GM23338 (cell line): ENCODE results near the gene PIANP. TPM values are rescaled to one million over a fixed set of nuclear protein-coding genes. Genes with fewer than 3 reads are reported as not detected.
"Not testable (repeated sequence)": the region's sequence is repeated elsewhere in the genome, so short reads cannot be mapped to it uniquely, and the experiment has no call there.

Source experiments
- ATAC-seq: fragments of 200-7000 bp; cut with Tn5 transposase; 3 replicates; pipeline ENCODE4 v1.9.1; 2020
- DNase-seq: peaks from one replicate; pipeline ENCODE4 v3.0.0-alpha.2; 2015; ENCODE audit warnings: low spot score
- H2AFZ ChIP-seq: fragments of 200-600 bp; sonication (generic); 2 replicates; pipeline ENCODE4 v1.8.0; 2016; ENCODE audit warnings: antibody characterized with exemption, mild to moderate bottlenecking, moderate library complexity
- H3F3A ChIP-seq: fragments of 200-600 bp; sonication (generic); replicated peaks from 2 replicates; pipeline ENCODE4 v1.8.0; 2017; ENCODE audit warnings: antibody characterized with exemption, mixed run types, low read depth
- H3K27ac ChIP-seq: fragments of 200-600 bp; sonication (generic); 2 replicates; pipeline ENCODE4 v1.6.1; 2016; ENCODE audit warnings: low read depth
- H3K27me3 ChIP-seq: fragments of 200-600 bp; sonication (generic); 2 replicates; pipeline ENCODE4 v1.8.0; 2016; ENCODE audit warnings: mild to moderate bottlenecking, mixed run types, moderate library complexity; ENCODE audit not compliant: insufficient read depth
- H3K36me3 ChIP-seq: fragments of 200-600 bp; sonication (generic); 2 replicates; pipeline ENCODE4 v1.8.0; 2016; ENCODE audit warnings: mild to moderate bottlenecking; ENCODE audit not compliant: insufficient read depth
- H3K4me1 ChIP-seq: fragments of 200-600 bp; sonication (generic); 2 replicates; pipeline ENCODE4 v1.8.0; 2016; ENCODE audit warnings: mild to moderate bottlenecking, moderate library complexity; ENCODE audit not compliant: insufficient read depth
- H3K4me2 ChIP-seq: fragments of 200-600 bp; sonication (generic); 2 replicates; pipeline ENCODE4 v1.7.1; 2017; ENCODE audit warnings: mixed run types
- H3K4me3 ChIP-seq: fragments of 200-600 bp; sonication (generic); 2 replicates; pipeline ENCODE4 v1.6.1; 2016; ENCODE audit warnings: mixed run types
- H3K79me2 ChIP-seq: fragments of 200-600 bp; sonication (generic); replicated peaks from 2 replicates; pipeline ENCODE4 v1.8.0; 2017; ENCODE audit warnings: mild to moderate bottlenecking; ENCODE audit not compliant: insufficient read depth
- H3K9me2 ChIP-seq: fragments of 200-600 bp; sonication (generic); 2 replicates; pipeline ENCODE4 v1.8.0; 2017; ENCODE audit not compliant: insufficient read depth
- H4K20me1 ChIP-seq: fragments of 200-600 bp; sonication (generic); replicated peaks from 2 replicates; pipeline ENCODE4 v1.8.0; 2017; ENCODE audit warnings: mild to moderate bottlenecking; ENCODE audit not compliant: insufficient read depth
- H3K27ac Mint-ChIP-seq: 2 replicates; pipeline ENCODE4 v1.8.0; 2020; ENCODE audit warnings: inconsistent platforms, mild to moderate bottlenecking, moderate library complexity, mixed read lengths
- H3K27me3 Mint-ChIP-seq: 3 replicates; pipeline ENCODE4 v1.8.0; 2022; ENCODE audit warnings: low read depth, mild to moderate bottlenecking, moderate library complexity, mixed read lengths, inconsistent platforms; ENCODE audit not compliant: insufficient read depth, poor library complexity
- H3K36me3 Mint-ChIP-seq: 3 replicates; pipeline ENCODE4 v1.8.0; 2021; ENCODE audit warnings: low read depth, mild to moderate bottlenecking, inconsistent platforms, moderate library complexity, mixed read lengths
- H3K4me1 Mint-ChIP-seq: 3 replicates; pipeline ENCODE4 v1.8.0; 2020; ENCODE audit warnings: mild to moderate bottlenecking, inconsistent platforms, mixed read lengths
- H3K4me3 Mint-ChIP-seq: 3 replicates; pipeline ENCODE4 v1.8.0; 2021; ENCODE audit warnings: moderate library complexity, mild to moderate bottlenecking, inconsistent platforms, mixed read lengths
- H3K9me3 Mint-ChIP-seq: 3 replicates; pipeline ENCODE4 v1.8.0; 2020; ENCODE audit warnings: moderate library complexity, mild to moderate bottlenecking, inconsistent platforms, mixed read lengths
- CREB1 ChIP-seq: fragments of 250-450 bp; sonication (Bioruptor Pico); IDR thresholded peaks from 2 replicates; pipeline ENCODE4 v1.5.0; 2020; ENCODE audit warnings: low read depth, mild to moderate bottlenecking, moderate library complexity
- CTCF ChIP-seq, 2 experiments: fragments of 200-600 bp in 1 of 2; sonication (generic) in 1 of 2; conservative IDR thresholded peaks; 2 replicates each; pipeline versions ENCODE4 v1.5.1 to v1.6.1; 2016 to 2017; ENCODE audit warnings: antibody characterized with exemption in 2 of 2, low read depth in 2 of 2, mild to moderate bottlenecking in 2 of 2, moderate library complexity in 1 of 2
- EZH2phosphoT487 ChIP-seq: fragments of 200-600 bp; sonication (generic); IDR thresholded peaks from one replicate; pipeline ENCODE4 v1.8.1; 2018; ENCODE audit warnings: antibody characterized with exemption; ENCODE audit not compliant: unreplicated experiment
- JUNB ChIP-seq: IDR thresholded peaks from one replicate; pipeline ENCODE4 v1.6.1; 2016; ENCODE audit warnings: antibody characterized with exemption; ENCODE audit not compliant: unreplicated experiment
- NANOG ChIP-seq: IDR thresholded peaks from 2 replicates; pipeline ENCODE4 v1.6.1; 2016; ENCODE audit warnings: antibody characterized with exemption, borderline replicate concordance
- STAT1 ChIP-seq: IDR thresholded peaks from one replicate; pipeline ENCODE4 v1.6.1; 2016; ENCODE audit warnings: antibody characterized with exemption; ENCODE audit not compliant: unreplicated experiment
- ZNF114 ChIP-seq: fragments of 250-450 bp; sonication (Bioruptor Pico); IDR thresholded peaks from 2 replicates; pipeline ENCODE4 v1.5.0; 2020; ENCODE audit warnings: mild to moderate bottlenecking, moderate library complexity
- ZNF331 ChIP-seq: fragments of 250-450 bp; sonication (Bioruptor Pico); IDR thresholded peaks from 2 replicates; pipeline ENCODE4 v1.5.0; 2020; ENCODE audit warnings: low read depth, mild to moderate bottlenecking, moderate library complexity
- polyA plus RNA-seq: library from polyadenylated mRNA; unstranded; fragments of >200 nt; fragmentation: Nextera tagmentation; extraction: Ambion mirVana; gene quantifications from 2 replicates; pipeline ENCODE4 v1.2.1, GENCODE V29; 2016
- total RNA-seq: library from RNA; depleted of rRNA; stranded (reverse); fragments of >200 nt; shearing (Covaris generic); gene quantifications from 2 replicates; pipeline ENCODE4 v1.2.3, GENCODE V29; 2014

PIANP gene
- total and polyA plus RNA-seq, 2 experiments from 2014 or later, result 2.2 to 6.4 TPM

GRCh38 chr12:6708960-6709394, 8.4 kb upstream of the PIANP start (continued):
- TF ChIP-seq ZNF331 (CRISPR knock-in tag), result no peak
- TF ChIP-seq NANOG, result no peak
- TF ChIP-seq EZH2phosphoT487, result no peak
- no peak for TF ChIP-seq STAT1
- TF ChIP-seq CTCF (conservative IDR thresholded peaks at IDR 0.05; ENCODE audit: low read depth in 2 of 2), result no peak
- no peak for TF ChIP-seq CREB1 (CRISPR knock-in tag)
- TF ChIP-seq ZNF114 (CRISPR knock-in tag), result no peak

GRCh38 chr12:6708351-6708750, 7.7 kb upstream of the PIANP start:
- H3F3A ChIP-seq, H3K4me3 ChIP-seq, H3K36me3 Mint-ChIP-seq, H3K4me1 ChIP-seq, H3K9me2 ChIP-seq, H3K36me3 ChIP-seq, H3K27ac ChIP-seq, H3K9me3 Mint-ChIP-seq, H3K27me3 ChIP-seq, DNase-seq, H3K79me2 ChIP-seq, ATAC-seq, H3K27ac Mint-ChIP-seq, H3K4me2 ChIP-seq, H3K27me3 Mint-ChIP-seq, H2AFZ ChIP-seq, H4K20me1 ChIP-seq, H3K4me3 Mint-ChIP-seq, H3K4me1 Mint-ChIP-seq: not testable (repeated sequence)

GRCh38 chr12:6703631-6704030, 3.0 kb upstream of the PIANP start:
- H2AFZ ChIP-seq, result no peak overlapping the region
- H3K27me3 Mint-ChIP-seq, result peaks cover 34% of the 10 kb centered on the region
- no peaks in the 10 kb centered on the region for H3K36me3 ChIP-seq
- H3K9me3 Mint-ChIP-seq, result peaks cover 4% of the 10 kb centered on the region
- peaks cover under 1% of the 10 kb centered on the region; the same call in 1 of the 3 replicates for H3K36me3 Mint-ChIP-seq
- no peak overlapping the region for H3K27ac Mint-ChIP-seq
- H3K4me3 Mint-ChIP-seq, result peak overlapping the region; percentile 16; the same call in 2 of the 3 replicates
- no peaks in the 10 kb centered on the region for H4K20me1 ChIP-seq
- no peak overlapping the region; the same call in 1 of the 2 replicates for H3K4me3 ChIP-seq
- DNase-seq (peak; percentile 69), ATAC-seq (peak; percentile 27)
- H3K79me2 ChIP-seq, result 0 out of 2 replicates have a peak, but pooled peaks cover 3% of the 10 kb centered on the region
- peak overlapping the region; percentile 38; the same call in 1 of the 2 replicates for H3K4me2 ChIP-seq
- H3K4me1 Mint-ChIP-seq, result peaks cover 17% of the 10 kb centered on the region
- peak in 1 of 2 experiments; percentile 16; a peak in 1 of 4 replicates for TF ChIP-seq CTCF (conservative IDR thresholded peaks at IDR 0.05; ENCODE audit: low read depth in 2 of 2)
- no peak for TF ChIP-seq JUNB
- TF ChIP-seq ZNF331 (CRISPR knock-in tag), result no peak
- no peak for TF ChIP-seq STAT1
- H3F3A ChIP-seq, result peaks cover 14% of the 10 kb centered on the region; the same call in 1 of the 2 replicates
- peaks cover 28% of the 10 kb centered on the region for H3K27me3 ChIP-seq
- no peak overlapping the region for H3K27ac ChIP-seq
- peaks cover 8% of the 10 kb centered on the region for H3K4me1 ChIP-seq
- H3K9me2 ChIP-seq, result no peaks in the 10 kb centered on the region
